AG04450 (cell line): ENCODE measurements around the gene SLC6A9. TPM values are rescaled to one million over a fixed set of nuclear protein-coding genes. Genes with fewer than 3 reads are reported as not detected.

Experiments used
- CTCF ChIA-PET: fragments of 300-600, 350-600 bp; formaldehyde crosslinking; extraction: SDS; loops from one replicate; lab custom pipeline; 2022; ENCODE audit warnings: antibody characterized with exemption, inconsistent platforms; lab: Charles Lee
- POLR2A ChIA-PET: fragments of 350-600 bp; formaldehyde crosslinking; extraction: SDS; loops from one replicate; lab custom pipeline; 2021; ENCODE audit warnings: antibody characterized with exemption, inconsistent platforms; lab: Yijun Ruan, JAX
- DNase-seq: peaks from one replicate; pipeline ENCODE4 v3.0.0-alpha.2; 2011; ENCODE audit warnings: low read depth, low spot score
- H3K27ac ChIP-seq: one replicate; pipeline ENCODE4 v1.5.1; 2012; ENCODE audit warnings: low read depth, low read length, control low read depth
- H3K27me3 ChIP-seq: one replicate; pipeline ENCODE4 v1.6.0; 2012; ENCODE audit warnings: low read length; ENCODE audit not compliant: control insufficient read depth, insufficient read depth
- H3K4me3 ChIP-seq: 2 replicates; pipeline ENCODE4 v1.5.1; 2011; ENCODE audit warnings: mild to moderate bottlenecking, low read depth, low read length, control low read depth
- H3K9me3 ChIP-seq: 2 replicates; pipeline ENCODE4 v1.5.1; 2012; ENCODE audit warnings: low read length; ENCODE audit not compliant: control insufficient read depth, insufficient read depth
- CTCF ChIP-seq: IDR thresholded peaks from 2 replicates; pipeline ENCODE4 v1.5.1; 2011; ENCODE audit warnings: low read depth, low read length, control low read depth, inconsistent platforms
- polyA plus RNA-seq: library from polyadenylated mRNA; depleted of rRNA; stranded (reverse); fragments of >200 nt; gene quantifications from 2 replicates; pipeline ENCODE4 v1.2.3, GENCODE V29; 2011

The SLC6A9 gene
- polyA plus RNA-seq, 1 experiment: 16.3 TPM

- TF ChIP-seq CTCF: no peak
- no peak for DNase-seq
- no peaks in the 10 kb centered on the region for H3K9me3 ChIP-seq
- H3K27me3 ChIP-seq: no peaks in the 10 kb centered on the region
- H3K4me3 ChIP-seq: peak overlapping the region; percentile 84
- POLR2A ChIA-PET: interaction anchor here (1.3 kb wide), 1 partner anchor 12 kb away, joined by 5 read pairs; no protein-coding TSS in a partner anchor
- CTCF ChIA-PET: interaction anchor here (2.2 to 4.8 kb wide), 2 partner anchors 18 to 23 kb away, joined by 7 to 33 read pairs; no protein-coding TSS in a partner anchor
- H3K27ac ChIP-seq: peak overlapping the region; percentile 31
Measured at GRCh38 chr1:44029260-44029910, 1.9 kb downstream of the SLC6A9 start.

- Histone ChIP-seq H3K4me3 (no peak overlapping the region), H3K9me3 (no peaks in the 10 kb centered on the region), H3K27me3 (no peaks in the 10 kb centered on the region), H3K27ac (no peak overlapping the region)
- ChIA-PET CTCF (interaction anchor here (0.8 to 4.8 kb wide), 3 partner anchors 13 to 21 kb away, joined by 3 to 33 read pairs (median 7); no protein-coding TSS in a partner anchor), POLR2A (no interaction called here)
- no peak for TF ChIP-seq CTCF
- no peak for DNase-seq
Measured at GRCh38 chr1:44027320-44027719, 3.9 kb downstream of the SLC6A9 start.

GRCh38 chr1:44025816-44026215, 5.4 kb downstream of the SLC6A9 start:
- H3K4me3 ChIP-seq: no peak overlapping the region
- CTCF ChIA-PET: no interaction called here
- H3K9me3 ChIP-seq: no peaks in the 10 kb centered on the region
- no peak for DNase-seq
- H3K27ac ChIP-seq: no peak overlapping the region
- no peak for TF ChIP-seq CTCF
- POLR2A ChIA-PET: no interaction called here
- no peaks in the 10 kb centered on the region for H3K27me3 ChIP-seq

- Histone ChIP-seq H3K9me3 (no peaks in the 10 kb centered on the region), H3K27me3 (no peaks in the 10 kb centered on the region), H3K27ac (no peak overlapping the region), H3K4me3 (no peak overlapping the region)
- ChIA-PET CTCF (interaction anchor here (10.7 kb wide), 1 partner anchor 19 kb away, joined by 78 read pairs; no protein-coding TSS in a partner anchor), POLR2A (no interaction called here)
- DNase-seq: no peak
- TF ChIP-seq CTCF: no peak
Measured at GRCh38 chr1:44024903-44025525, 6.2 kb downstream of the SLC6A9 start.
